SKM-1 (cell line): ENCODE data around the gene PKP3.
"Not testable (repeated sequence)": the region's sequence is repeated elsewhere in the genome, so short reads cannot be mapped to it uniquely, and the experiment has no call there.

Experiments used
- DNase-seq: peaks from one replicate; lab custom pipeline; 2025; ENCODE audit not compliant: unreplicated experiment; lab: John Stamatoyannopoulos, UW

The PKP3 gene

GRCh38 chr11:377883-378500 is 16.0 kb upstream of the PKP3 start:
- DNase-seq: no peak

DNA sequence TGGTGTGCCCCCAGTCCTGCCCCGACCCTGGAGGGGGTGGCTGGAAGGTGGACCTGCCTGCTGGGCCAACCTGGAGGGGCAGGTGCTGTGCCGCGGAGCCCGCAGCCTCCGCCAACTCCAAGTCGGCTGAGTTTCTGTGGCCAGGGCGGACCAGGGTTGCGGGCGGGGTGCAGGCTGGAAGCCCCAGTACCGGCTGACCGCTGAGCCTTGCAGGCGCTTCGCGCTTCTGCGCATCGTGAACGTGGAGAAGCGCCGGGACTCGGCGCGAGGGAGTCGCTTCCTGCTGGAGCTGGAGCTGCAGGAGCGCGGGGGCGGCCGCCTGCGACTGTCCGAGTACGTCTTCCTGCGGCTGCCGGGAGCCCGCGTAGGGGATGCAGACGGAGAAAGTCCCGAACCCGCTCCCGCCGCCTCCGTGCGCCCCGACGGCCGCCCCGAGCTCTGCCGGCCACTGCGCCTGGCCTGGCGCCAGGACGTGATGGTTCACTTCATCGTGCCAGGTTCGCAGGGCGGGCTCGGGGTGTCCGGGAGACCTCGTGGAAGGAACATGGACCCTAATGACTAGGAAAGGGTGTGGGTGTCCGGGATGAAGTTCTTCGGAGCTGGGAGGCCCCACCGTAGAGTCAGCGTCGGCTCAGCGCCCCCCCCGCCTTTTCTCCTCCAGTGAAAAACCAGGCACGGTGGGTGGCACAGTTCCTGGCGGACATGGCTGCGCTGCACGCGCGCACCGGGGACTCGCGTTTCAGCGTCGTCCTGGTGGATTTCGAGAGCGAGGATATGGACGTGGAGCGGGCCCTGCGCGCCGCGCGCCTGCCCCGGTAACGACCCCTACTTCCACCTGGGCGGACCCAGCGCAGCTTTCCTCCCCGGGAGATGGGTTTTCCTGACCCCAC is 14.6 kb upstream of the PKP3 start:
- DNase-seq: no peak

GRCh38 chr11:380095-380480 is 13.9 kb upstream of the PKP3 start:
- DNase-seq: no peak

GRCh38 chr11:380491-380890 is 13.5 kb upstream of the PKP3 start:
- DNase-seq: no peak

- DNase-seq: no peak
Observed at GRCh38 chr11:380996-381395, 13.0 kb upstream of the PKP3 start.

DNA sequence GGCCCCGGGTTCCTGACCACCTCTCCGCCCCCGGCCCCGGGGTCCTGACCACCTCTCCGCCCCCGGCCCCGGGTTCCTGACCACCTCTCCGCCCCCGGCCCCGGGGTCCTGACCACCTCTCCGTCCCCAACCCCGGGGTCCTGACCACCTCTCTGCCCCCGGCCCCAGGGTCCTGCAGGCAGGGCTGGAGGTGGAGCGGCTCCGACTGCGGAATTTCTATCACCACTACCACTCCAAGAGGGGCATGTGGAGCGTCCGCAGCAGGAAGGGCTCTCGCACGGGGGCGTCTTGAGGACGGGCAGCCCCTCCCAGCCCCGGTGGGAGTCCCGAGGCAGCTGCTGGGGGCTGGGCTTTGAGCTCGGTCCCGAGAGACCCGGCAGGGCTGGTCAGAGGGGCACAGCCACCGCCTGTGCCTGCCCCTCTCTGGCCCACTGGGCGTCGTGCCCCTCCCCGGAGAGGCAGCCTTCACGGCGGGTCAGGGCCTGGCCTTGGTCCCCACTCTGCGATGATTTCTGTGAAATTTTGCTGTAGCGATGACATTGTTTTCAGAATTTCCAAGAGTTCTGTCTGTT is 12.4 kb upstream of the PKP3 start:
- no peak for DNase-seq

DNA sequence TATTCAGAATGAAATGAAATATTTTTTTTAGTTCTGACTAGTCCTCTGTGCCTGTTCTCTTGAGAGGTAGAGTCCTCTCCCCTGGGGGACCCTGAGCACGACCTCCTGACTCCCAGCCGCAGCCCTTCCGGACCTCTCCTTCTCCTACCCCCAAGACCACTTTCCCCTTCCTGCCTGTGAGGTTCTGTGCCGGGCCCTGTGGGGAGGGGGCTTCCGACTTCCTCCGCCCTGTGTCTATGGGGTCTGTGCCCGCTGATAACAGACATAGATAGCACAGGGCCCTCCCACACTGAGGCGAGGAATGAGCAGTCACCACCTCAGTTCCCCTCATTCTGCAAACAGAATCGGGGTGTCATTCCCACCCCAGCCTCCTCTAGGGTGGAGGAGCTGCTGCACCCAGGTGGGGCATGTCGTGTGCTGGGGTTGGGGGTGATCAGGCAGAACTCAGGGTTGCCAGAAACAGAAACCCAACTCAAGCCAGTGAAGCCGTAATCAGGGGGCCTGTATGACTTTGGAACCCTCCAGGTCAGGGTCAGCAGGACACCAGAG is 11.9 kb upstream of the PKP3 start:
- no peak for DNase-seq

- DNase-seq: no peak
Observed at GRCh38 chr11:383431-383830, 10.6 kb upstream of the PKP3 start.

- DNase-seq: no peak
Observed at GRCh38 chr11:384511-384910, 9.5 kb upstream of the PKP3 start.

DNA sequence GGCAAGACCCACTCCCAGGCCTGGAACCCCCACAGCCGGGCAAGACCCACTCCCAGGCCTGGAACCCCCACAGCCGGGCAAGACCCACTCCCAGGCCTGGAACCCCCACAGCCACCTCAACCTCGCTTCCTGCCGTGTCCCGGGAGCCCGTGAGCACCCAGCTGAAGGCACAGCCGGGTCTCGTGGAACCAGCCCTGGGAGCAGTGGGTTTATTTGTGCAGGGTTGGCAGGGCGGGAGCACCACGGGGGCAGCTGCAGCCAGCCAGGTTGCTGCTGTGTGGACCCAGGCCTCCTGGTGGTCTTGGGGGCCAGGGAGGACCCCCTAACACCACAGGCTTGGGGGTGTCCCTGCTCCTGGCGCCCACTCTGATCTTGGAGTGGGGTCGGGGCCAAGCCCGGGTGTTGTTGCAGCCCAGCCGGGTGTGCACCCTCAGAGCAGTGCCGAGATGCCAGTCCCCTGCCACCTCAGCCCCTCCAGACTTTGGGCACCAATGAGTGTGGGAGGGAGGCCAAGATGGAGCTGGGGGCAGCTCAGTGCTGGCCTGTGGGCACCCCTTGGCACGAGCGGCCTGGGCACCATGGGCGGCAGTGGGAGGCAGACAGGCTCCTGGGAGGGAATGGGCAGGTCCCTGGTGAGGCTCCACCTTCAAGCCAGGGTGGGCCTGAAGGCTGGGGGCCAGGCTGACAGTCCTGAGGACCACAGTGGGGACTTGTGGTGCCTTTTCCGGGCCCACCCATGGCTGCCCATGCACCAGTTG is 8.2 kb upstream of the PKP3 start:
- no peak for DNase-seq

- no peak for DNase-seq
Observed at GRCh38 chr11:386483-386882, 7.5 kb upstream of the PKP3 start.

DNA sequence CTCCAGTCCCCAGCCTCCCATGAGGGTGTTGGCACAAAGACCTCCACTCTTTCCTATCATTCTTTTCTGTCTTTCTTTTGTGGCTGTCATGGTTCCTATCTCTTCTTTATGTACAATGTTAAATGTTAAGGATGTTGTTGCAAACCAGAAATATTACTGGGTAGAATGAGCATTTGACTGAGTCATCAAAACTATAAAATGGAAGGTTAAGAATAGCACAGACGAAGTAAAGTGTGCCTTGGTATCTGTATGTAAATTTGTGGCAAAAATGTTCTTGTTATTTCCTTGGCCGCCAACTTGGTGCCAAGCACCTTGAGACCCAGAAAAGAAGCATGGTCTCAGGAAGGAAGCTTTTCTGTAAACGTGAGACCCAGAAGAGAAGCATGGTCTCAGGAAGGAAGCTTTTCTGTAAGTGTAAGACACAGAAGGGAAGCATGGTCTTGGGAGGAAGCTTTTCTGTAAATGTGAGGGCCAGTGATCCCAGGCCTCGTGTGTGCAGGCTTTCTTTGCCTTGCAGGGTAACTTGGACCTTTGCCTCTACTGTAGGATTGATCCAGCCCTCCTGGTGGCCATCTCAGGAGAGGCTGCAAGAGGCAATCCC is 6.7 kb upstream of the PKP3 start:
- DNase-seq: no peak

DNA sequence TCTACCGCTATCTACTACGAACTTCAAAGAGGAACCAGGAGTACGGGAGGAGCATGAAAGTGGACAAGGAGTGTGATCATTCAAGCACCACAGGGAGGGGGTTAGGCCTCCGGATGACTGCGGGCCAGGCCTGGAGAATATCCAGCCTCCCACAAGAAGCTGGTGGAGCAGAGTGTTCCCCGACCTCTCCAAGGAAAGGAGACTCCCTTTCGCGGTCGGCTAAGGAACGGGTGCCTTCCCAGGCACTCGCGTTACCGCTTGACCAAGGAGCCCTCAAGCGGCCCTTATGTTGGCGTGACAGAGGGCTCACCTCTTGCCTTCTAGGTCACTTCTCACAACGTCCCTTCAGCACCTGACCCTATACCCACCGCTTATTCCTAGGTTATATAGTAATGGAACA is 4.6 kb upstream of the PKP3 start:
- DNase-seq: not testable (repeated sequence)

DNA sequence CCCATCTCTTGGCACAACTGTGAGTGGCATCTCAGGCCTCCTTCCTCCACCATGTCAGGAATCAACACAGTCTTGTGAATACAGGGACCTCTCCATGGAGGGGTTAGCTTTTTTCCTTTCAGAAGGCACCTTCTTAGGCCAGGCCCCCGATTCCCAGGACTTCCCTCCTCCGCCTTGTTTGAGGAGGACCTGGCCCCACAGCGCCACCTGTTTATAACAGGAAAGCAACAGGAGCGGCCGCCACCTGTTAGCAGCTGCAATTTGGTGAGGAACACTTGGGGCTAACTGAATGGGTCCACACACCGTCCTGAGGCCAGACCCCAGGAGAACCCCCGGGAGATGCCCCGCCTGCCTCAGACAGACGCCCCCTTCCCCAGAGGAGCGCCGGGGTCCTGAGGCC is 3.8 kb upstream of the PKP3 start:
- no peak for DNase-seq

DNA sequence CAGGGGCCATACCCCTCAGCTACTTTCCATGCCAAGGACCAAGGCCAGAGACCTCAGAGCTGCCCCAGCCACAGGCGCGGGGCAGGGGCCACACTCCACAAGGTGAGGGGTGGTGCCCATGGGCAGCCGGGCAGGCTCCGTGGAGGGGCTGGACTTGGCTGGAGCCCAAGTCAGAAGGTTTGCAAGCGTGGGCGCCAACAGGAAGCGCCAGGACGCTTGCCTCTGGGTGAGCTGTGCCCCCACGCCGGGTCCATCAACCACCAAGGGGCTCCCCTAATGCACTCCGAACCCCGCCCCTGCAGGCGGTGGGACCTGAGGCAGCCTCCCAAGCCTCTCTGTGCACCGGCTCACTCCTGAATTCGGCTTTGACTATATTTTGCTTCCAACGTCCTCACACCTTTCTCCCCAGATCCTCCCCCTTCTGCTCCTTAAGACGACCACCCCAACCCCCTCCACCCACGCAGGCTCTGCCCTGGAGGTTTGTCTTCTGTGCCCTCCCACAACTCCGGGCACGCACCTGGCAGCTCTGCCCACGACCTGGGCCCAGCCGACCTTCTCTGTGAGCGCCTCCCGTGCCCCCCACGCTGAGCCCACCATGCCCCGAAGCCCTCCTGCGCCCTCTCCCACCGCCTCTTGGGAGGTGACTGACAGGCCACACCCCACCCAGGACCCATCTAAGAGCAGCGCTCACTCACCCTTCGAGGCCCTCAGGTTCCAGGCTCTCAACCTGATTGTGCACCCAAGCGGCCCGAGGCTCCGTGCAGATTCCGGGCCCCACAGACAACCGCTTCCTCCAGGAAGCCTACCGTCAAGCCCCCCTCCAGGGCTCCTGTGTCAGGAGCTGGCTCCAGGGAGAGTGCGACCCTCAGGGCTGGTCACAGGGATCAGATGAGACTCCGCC is 2.6 kb upstream of the PKP3 start:
- no peak for DNase-seq

GRCh38 chr11:392102-392777 is 1.8 kb upstream of the PKP3 start:
- DNase-seq: no peak

DNA sequence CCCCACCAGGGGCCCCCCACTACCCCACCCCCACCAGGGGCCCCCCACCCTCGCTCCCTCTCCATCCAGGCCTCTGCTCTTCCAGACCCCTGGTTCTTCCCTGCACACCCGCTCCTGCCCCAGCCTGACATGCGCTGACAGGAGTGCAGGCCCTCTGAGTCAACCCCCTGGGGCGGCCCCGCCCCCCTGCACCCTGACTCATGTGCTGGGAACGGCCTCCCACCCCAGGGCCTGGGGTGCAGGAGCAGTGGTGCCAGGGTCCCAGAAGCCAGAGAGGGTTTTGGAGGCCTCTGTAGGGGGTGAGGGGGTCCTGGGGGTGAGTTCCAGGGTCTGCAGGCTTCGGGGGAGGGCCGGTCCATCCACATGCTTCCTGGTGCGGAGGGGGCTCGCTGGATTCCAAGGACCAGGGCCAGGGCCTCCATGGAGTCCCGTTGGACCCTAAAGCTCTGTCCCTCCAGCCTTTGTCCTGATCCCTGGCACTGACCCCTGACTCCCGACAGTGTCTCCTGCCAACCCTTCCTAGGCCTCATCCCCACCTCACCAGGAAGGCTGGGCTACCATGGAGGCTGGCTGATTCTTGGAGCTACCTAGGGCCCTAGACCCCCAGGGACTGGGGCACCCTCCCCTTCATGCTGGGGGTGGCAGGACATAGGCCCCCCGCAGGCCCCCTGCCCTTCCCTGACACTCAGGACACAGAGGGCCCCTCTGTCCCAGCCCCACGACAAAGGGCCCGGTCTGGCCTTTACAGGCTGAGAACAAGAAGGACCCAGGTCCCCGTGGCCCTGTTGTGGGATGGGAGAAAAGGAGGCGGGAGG is 583 bp upstream of the PKP3 start:
- DNase-seq: no peak

DNA sequence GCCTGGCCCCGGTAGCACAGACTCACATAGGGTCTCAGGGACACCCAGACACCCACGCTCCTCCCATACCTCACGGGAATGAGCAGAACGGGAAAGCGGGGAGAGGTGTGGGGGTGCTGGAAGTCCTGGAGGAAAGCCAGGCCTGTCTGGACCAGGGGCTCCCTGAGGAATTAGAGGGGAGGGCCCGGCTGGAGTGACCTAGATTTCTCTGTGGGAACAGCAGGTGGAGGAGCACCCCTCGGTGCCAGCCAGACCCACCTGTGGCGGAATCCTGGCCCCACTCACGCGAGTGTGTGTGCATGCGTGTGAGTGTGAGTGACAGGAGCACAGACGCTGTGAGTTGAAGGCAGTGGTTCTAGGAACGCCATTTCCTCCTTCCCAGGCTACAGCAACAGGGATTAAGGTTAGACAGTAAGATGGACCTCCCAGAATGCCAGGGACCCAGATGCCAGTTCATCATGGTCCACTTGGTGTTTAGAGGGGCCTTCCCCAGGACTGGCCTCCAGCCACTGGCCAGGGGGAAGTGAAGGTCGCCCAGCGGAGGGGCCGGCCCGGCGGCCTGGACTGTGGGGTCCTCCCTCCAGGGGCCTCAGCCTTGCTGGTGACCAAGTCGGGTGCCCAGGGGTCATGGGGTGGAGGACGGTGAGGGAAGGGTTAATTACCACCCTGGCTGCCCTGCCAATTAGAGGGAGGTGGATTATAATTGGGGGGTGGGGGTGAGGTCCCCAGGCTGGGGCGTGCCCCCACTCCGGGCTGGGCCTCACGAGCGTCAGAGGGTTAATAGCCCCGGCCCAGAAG is 1.0 kb downstream of the PKP3 start:
- DNase-seq: no peak
